ENCODE results near the gene B4GAT1. TPM values are rescaled to one million over a fixed set of nuclear protein-coding genes. Genes with fewer than 3 reads are reported as not detected.

The B4GAT1 gene
- polyA plus RNA-seq, 2 of the 4 experiments (the other 2 are of a cell fraction): 11.0 to 18.0 TPM

- no peak for TF ChIP-seq RAD21 (conservative IDR thresholded peaks at IDR 0.05 in 1 of 2, IDR thresholded peaks at IDR 0.05 in 1 of 2)
- no peak for TF ChIP-seq SMC3 (IDR thresholded peaks at IDR 0.05)
Measured at GRCh38 chr11:66366844-66367477, 19.5 kb upstream of the B4GAT1 start (continued).

DNA sequence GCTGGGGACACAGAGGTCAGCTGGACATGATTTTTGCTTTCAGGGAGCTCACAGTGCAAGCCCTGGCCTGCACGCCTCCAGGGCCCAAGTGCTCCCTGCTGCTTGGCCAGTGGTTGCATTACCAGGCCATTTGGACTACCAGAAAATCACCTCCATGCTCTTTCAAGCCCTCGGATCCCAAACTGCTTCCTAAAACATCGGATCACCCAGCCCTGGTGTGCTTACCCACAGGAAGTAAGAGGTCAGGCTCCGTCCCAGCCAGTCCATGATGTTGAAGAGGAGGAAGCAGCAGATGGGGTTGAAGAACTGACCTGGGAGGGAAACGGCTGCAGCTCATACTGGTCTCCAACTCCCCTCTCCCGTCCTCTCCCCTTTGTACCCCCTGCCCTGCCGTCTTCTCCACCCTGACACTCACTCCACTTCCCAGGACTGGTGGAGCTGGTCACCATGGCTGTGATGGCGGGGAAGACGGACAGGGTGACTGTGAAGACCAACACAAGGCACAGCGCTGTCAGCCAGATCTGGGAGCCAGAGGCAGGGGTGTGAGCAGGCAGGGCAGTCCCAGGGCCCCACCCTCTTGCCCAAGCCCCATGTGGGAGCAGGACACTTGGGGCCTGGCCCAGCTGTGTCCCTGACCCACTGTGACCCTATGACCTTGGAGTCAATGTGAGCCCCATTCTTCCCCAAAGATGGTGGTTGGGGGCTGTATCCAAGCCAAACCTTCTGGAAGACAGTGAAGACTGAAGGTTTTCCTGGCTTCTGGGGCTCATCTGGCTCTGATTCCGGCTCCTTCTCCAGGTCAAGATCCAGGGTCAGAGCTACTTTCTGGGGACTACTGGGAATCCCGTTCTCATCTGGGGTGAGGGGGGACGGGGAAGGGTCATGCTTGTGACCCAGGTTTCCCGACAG lies 18.5 kb upstream of the B4GAT1 start:
- H3K9me3 ChIP-seq: no peaks in the 10 kb centered on the region
- ATAC-seq: no peak
- no peak for DNase-seq (ENCODE audit: low read depth in 1 of 2, low spot score in 1 of 2)
- WGBS (ENCODE audit: missing lambda C conversion rate): 89% methylated on average over 14 of the region's 14 CpGs
- no peak overlapping the region for H3K27ac ChIP-seq
- H3K4me1 ChIP-seq: 0 out of 3 replicates have a peak, but pooled peaks cover 8% of the 10 kb centered on the region
- H3K4me3 ChIP-seq: no peak overlapping the region
- POLR2A ChIA-PET: no interaction called here
- TF ChIP-seq FOXS1 (CRISPR knock-in tag; IDR thresholded peaks at IDR 0.05): no peak
- no peak for TF ChIP-seq HOXA7 (CRISPR knock-in tag; IDR thresholded peaks at IDR 0.05)
- no peak for TF ChIP-seq KDM5A (IDR thresholded peaks at IDR 0.05)
- no peak for TF ChIP-seq FOSB (CRISPR knock-in tag; IDR thresholded peaks at IDR 0.05)
- TF ChIP-seq NFE2L2 (conservative IDR thresholded peaks at IDR 0.05; ENCODE audit: low read length): no peak
- no peak for TF ChIP-seq CTCF (IDR thresholded peaks at IDR 0.05)
- no peak for TF ChIP-seq FOSL2 (IDR thresholded peaks at IDR 0.05)
- no peak for TF ChIP-seq FOSL2 (CRISPR knock-in tag; IDR thresholded peaks at IDR 0.05)
- no peak for TF ChIP-seq POLR2AphosphoS2 (conservative IDR thresholded peaks at IDR 0.05; ENCODE audit: low read length)
- no peak for TF ChIP-seq HES2 (IDR thresholded peaks at IDR 0.05)
- TF ChIP-seq, protein P1, sequence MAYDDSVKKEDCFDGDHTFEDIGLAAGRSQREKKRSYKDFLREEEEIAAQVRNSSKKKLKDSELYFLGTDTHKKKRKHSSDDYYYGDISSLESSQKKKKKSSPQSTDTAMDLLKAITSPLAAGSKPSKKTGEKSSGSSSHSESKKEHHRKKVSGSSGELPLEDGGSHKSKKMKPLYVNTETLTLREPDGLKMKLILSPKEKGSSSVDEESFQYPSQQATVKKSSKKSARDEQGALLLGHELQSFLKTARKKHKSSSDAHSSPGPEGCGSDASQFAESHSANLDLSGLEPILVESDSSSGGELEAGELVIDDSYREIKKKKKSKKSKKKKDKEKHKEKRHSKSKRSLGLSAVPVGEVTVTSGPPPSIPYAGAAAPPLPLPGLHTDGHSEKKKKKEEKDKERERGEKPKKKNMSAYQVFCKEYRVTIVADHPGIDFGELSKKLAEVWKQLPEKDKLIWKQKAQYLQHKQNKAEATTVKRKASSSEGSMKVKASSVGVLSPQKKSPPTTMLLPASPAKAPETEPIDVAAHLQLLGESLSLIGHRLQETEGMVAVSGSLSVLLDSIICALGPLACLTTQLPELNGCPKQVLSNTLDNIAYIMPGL (CRISPR knock-in tag; IDR thresholded peaks at IDR 0.05; ENCODE audit: borderline replicate concordance): no peak
- no peak for TF ChIP-seq HEYL (CRISPR knock-in tag; IDR thresholded peaks at IDR 0.05)
- TF ChIP-seq EHF (CRISPR knock-in tag; IDR thresholded peaks at IDR 0.05): no peak
- TF ChIP-seq TFCP2L1 (CRISPR knock-in tag; IDR thresholded peaks at IDR 0.05): no peak
- TF ChIP-seq ZFP36 (IDR thresholded peaks at IDR 0.05; ENCODE audit: borderline replicate concordance, partially characterized antibody): no peak
- no peak for TF ChIP-seq EP300 (IDR thresholded peaks at IDR 0.05)
- no peak for TF ChIP-seq CHD2 (IDR thresholded peaks at IDR 0.05; ENCODE audit: low read length, partially characterized antibody)
- no peak for TF ChIP-seq USF2 (IDR thresholded peaks at IDR 0.05)
- H3K4me2 ChIP-seq: no peak overlapping the region
- no peak for FAIRE-seq
- CTCF ChIA-PET: interaction anchor here (0.6 to 4.3 kb wide), 11 partner anchors 9 to 73 kb away, joined by 3 to 22 read pairs (median 4); partner anchors contain the start of gene MRPL11
